GM21529 (cell line): Measurements from ENCODE around the gene BBOF1.
"Not testable (repeated sequence)": the region's sequence is repeated elsewhere in the genome, so short reads cannot be mapped to it uniquely, and the experiment has no call there.

ENCODE experiments used
- ATAC-seq: cut with Tn5 transposase; IDR thresholded peaks from one replicate; pipeline ENCODE4 v1.9.1; 2021; ENCODE audit not compliant: unreplicated experiment

The BBOF1 gene

GRCh38 chr14:74085047-74085637 lies 66.0 kb downstream of the BBOF1 start:
- peak; percentile 3 for ATAC-seq

- no peak for ATAC-seq
These were observed 66.7 kb downstream of the BBOF1 start for GRCh38 chr14:74085828-74086227.

- no peak for ATAC-seq
These were observed 70.3 kb downstream of the BBOF1 start for GRCh38 chr14:74089251-74090020.

GRCh38 chr14:74105381-74105780 lies 86.2 kb downstream of the BBOF1 start:
- no peak for ATAC-seq

- no peak for ATAC-seq
These were observed 90.2 kb downstream of the BBOF1 start for GRCh38 chr14:74109369-74109768.

- ATAC-seq: not testable (repeated sequence)
These were observed 92.5 kb downstream of the BBOF1 start for GRCh38 chr14:74111395-74112216.
